ENCODE results near the gene HEMGN. TPM values are rescaled to one million over a fixed set of nuclear protein-coding genes. Genes with fewer than 3 reads are reported as not detected.

Gene HEMGN
- total and polyA plus RNA-seq, 5 donors from 2014 or later = 1.7 to 7.0 (median 3.6) TPM

- ATAC-seq (ENCODE audit: low read depth in 2 of 2) = no peak
- H3K4me1 ChIP-seq (ENCODE audit: control insufficient read depth, insufficient read depth, low read length, poor library complexity, severe bottlenecking) = no peaks in the 10 kb centered on the region
- Mint-ChIP-seq H3K4me1 (peaks cover 0 to 3% (median 0%) of the 10 kb centered on the region in 4 donors), H3K27ac (no peak overlapping the region), H3K27me3 (peaks cover 59% of the 10 kb centered on the region), H3K9me3 (peaks cover 0 to 5% (median 0%) of the 10 kb centered on the region in 7 donors), H3K4me3 (no peak overlapping the region), H3K36me3 (peaks cover 4% of the 10 kb centered on the region)
- H3K27ac ChIP-seq (ENCODE audit: insufficient read depth, low read length, poor library complexity, severe bottlenecking) = no peak overlapping the region
- no peaks in the 10 kb centered on the region for H3K9me3 ChIP-seq (ENCODE audit: control insufficient read depth in 2 of 2, low read length in 2 of 2)
- no peaks in the 10 kb centered on the region for H3K36me3 ChIP-seq (ENCODE audit: control insufficient read depth, insufficient read depth, low read length)
- H3K4me3 ChIP-seq (ENCODE audit: low read depth, low read length) = no peak overlapping the region
- H3K27me3 ChIP-seq (ENCODE audit: control insufficient read depth, insufficient read depth, low read length) = no peaks in the 10 kb centered on the region
- no peak for DNase-seq
Measured at GRCh38 chr9:97972753-97973152, 34.8 kb upstream of the HEMGN start.

DNA sequence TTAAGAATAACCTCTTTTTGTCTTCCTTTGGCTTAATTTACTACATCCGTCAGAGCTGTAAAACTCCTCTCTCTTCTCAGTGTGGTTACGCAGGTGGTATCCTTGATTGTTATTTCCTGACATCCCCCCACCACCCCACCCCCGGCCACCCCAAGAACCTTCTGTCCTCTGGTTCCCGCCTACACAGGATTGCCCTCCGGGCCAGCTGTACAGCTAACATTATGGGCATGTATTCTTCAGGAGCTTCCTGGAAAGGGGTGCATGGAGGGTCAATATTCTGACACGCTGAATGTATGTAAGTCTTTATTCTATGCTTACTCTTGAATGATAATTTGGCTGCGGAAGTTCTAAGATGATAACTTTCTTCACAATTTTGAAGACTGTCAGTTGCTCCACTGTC lies 32.2 kb upstream of the HEMGN start:
- Mint-ChIP-seq H3K4me3 (no peak overlapping the region), H3K4me1 (peaks cover 0 to 3% (median 0%) of the 10 kb centered on the region in 4 donors), H3K36me3 (peaks cover 2% of the 10 kb centered on the region), H3K9me3 (peaks cover 0 to 3% (median 0%) of the 10 kb centered on the region in 7 donors), H3K27ac (no peak overlapping the region), H3K27me3 (peaks cover 54% of the 10 kb centered on the region)
- Histone ChIP-seq H3K27me3 (ENCODE audit: control insufficient read depth, insufficient read depth, low read length) (peaks cover 3% of the 10 kb centered on the region), H3K27ac (ENCODE audit: insufficient read depth, low read length, poor library complexity, severe bottlenecking) (no peak overlapping the region), H3K9me3 (ENCODE audit: control insufficient read depth in 2 of 2, low read length in 2 of 2) (no peaks in the 10 kb centered on the region), H3K4me3 (ENCODE audit: low read depth, low read length) (no peak overlapping the region), H3K36me3 (ENCODE audit: control insufficient read depth, insufficient read depth, low read length) (no peaks in the 10 kb centered on the region), H3K4me1 (ENCODE audit: control insufficient read depth, insufficient read depth, low read length, poor library complexity, severe bottlenecking) (no peaks in the 10 kb centered on the region)
- DNase-seq (no peak), ATAC-seq (ENCODE audit: low read depth in 2 of 2) (no peak)

- Mint-ChIP-seq H3K36me3 (no peaks in the 10 kb centered on the region), H3K9me3 (peaks cover 0 to 2% (median 0%) of the 10 kb centered on the region in 7 donors), H3K27me3 (peaks cover 53% of the 10 kb centered on the region), H3K4me3 (no peak overlapping the region), H3K4me1 (peaks cover 0 to 5% (median 0%) of the 10 kb centered on the region in 4 donors), H3K27ac (no peak overlapping the region)
- Histone ChIP-seq H3K4me1 (ENCODE audit: control insufficient read depth, insufficient read depth, low read length, poor library complexity, severe bottlenecking) (no peaks in the 10 kb centered on the region), H3K27ac (ENCODE audit: insufficient read depth, low read length, poor library complexity, severe bottlenecking) (no peak overlapping the region), H3K27me3 (ENCODE audit: control insufficient read depth, insufficient read depth, low read length) (peaks cover 4% of the 10 kb centered on the region), H3K36me3 (ENCODE audit: control insufficient read depth, insufficient read depth, low read length) (no peaks in the 10 kb centered on the region), H3K4me3 (ENCODE audit: low read depth, low read length) (no peak overlapping the region), H3K9me3 (ENCODE audit: control insufficient read depth in 2 of 2, low read length in 2 of 2) (no peaks in the 10 kb centered on the region)
- ATAC-seq (ENCODE audit: low read depth in 2 of 2) (no peak), DNase-seq (no peak)
Measured at GRCh38 chr9:97969014-97969413, 31.0 kb upstream of the HEMGN start.

DNA sequence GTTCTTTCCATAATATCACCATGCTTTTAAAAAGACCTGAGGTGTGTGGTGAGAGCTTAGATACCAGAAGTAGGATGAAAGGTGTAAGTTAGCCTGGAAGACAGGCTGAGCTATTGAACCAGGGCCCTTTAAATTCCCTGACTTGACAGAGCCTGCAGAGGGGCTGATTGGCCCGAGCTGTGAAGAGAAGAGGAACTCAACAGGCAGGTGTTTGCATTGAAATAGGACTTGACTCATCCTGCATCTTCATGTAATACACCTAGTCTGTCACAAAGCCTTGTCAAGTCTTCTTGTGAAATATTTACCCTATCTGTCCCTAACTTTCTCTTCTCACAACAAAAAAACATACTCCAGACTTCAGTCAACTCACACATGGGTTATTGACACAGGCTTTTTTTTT lies 28.5 kb upstream of the HEMGN start:
- Histone ChIP-seq H3K4me3 (ENCODE audit: low read depth, low read length) (no peak overlapping the region), H3K4me1 (ENCODE audit: control insufficient read depth, insufficient read depth, low read length, poor library complexity, severe bottlenecking) (no peaks in the 10 kb centered on the region), H3K27ac (ENCODE audit: insufficient read depth, low read length, poor library complexity, severe bottlenecking) (no peak overlapping the region), H3K27me3 (ENCODE audit: control insufficient read depth, insufficient read depth, low read length) (peaks cover 4% of the 10 kb centered on the region), H3K9me3 (ENCODE audit: control insufficient read depth in 2 of 2, low read length in 2 of 2) (no peaks in the 10 kb centered on the region), H3K36me3 (ENCODE audit: control insufficient read depth, insufficient read depth, low read length) (no peaks in the 10 kb centered on the region)
- H3K4me1 Mint-ChIP-seq = peaks cover 0 to 5% (median 0%) of the 10 kb centered on the region in 4 donors
- no peak overlapping the region for H3K4me3 Mint-ChIP-seq
- ATAC-seq (ENCODE audit: low read depth in 2 of 2) = no peak
- no peaks in the 10 kb centered on the region for H3K36me3 Mint-ChIP-seq
- no peaks in the 10 kb centered on the region for H3K9me3 Mint-ChIP-seq
- no peak overlapping the region for H3K27ac Mint-ChIP-seq
- no peak for DNase-seq
- H3K27me3 Mint-ChIP-seq = peaks cover 34% of the 10 kb centered on the region

DNA sequence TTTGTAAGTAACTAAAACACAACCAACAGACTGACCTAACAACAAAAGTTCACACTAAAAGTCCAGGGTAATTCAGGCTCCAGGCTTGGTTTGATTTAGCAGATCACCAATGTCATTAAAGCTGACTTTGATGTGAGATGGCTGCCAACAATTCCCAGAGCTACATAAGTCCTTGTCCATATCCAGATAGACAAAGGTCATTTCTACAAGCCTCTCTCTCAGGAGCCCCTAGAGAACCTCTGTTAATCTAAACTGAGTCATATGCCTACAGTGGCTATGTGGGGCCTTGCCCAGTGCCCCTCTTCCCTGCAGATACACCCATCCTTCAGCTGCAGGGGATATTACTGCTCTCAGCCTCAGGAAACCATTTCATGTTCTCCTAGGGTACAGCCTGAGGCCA lies 26.9 kb upstream of the HEMGN start:
- Mint-ChIP-seq H3K4me3 (no peak overlapping the region), H3K27ac (no peak overlapping the region), H3K27me3 (peaks cover 28% of the 10 kb centered on the region), H3K36me3 (no peaks in the 10 kb centered on the region), H3K9me3 (no peaks in the 10 kb centered on the region), H3K4me1 (peaks cover 0 to 2% (median 0%) of the 10 kb centered on the region in 4 donors)
- Histone ChIP-seq H3K27me3 (ENCODE audit: control insufficient read depth, insufficient read depth, low read length) (peaks cover 4% of the 10 kb centered on the region), H3K4me1 (ENCODE audit: control insufficient read depth, insufficient read depth, low read length, poor library complexity, severe bottlenecking) (no peaks in the 10 kb centered on the region), H3K36me3 (ENCODE audit: control insufficient read depth, insufficient read depth, low read length) (no peaks in the 10 kb centered on the region), H3K9me3 (ENCODE audit: control insufficient read depth in 2 of 2, low read length in 2 of 2) (no peaks in the 10 kb centered on the region), H3K27ac (ENCODE audit: insufficient read depth, low read length, poor library complexity, severe bottlenecking) (no peak overlapping the region), H3K4me3 (ENCODE audit: low read depth, low read length) (no peak overlapping the region)
- DNase-seq (no peak), ATAC-seq (ENCODE audit: low read depth in 2 of 2) (no peak)

DNA sequence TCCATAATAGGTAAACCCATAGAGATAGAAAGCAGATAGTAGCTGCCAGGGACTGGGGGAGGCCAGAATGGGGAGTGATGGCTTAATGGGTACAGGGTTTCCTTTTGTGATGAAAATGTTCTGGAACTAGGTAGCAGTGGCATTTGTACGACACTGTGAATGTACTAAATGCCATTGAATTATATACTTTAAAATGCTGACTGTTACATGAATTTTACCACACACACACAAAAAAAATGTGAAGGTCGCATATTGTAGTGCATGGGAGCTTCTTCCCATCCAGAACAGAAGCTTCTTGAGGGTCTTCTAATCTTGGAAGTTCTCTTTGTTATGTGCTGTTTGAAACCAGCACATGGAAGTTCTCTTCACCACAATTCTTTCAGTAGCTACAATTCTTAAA lies 25.3 kb upstream of the HEMGN start:
- no peaks in the 10 kb centered on the region for H3K36me3 Mint-ChIP-seq
- ATAC-seq (ENCODE audit: low read depth in 2 of 2) = no peak
- H3K27ac ChIP-seq (ENCODE audit: insufficient read depth, low read length, poor library complexity, severe bottlenecking) = no peak overlapping the region
- DNase-seq = no peak
- no peaks in the 10 kb centered on the region for H3K9me3 Mint-ChIP-seq
- H3K27me3 Mint-ChIP-seq = peaks cover 25% of the 10 kb centered on the region
- H3K27ac Mint-ChIP-seq = no peak overlapping the region
- H3K4me1 ChIP-seq (ENCODE audit: control insufficient read depth, insufficient read depth, low read length, poor library complexity, severe bottlenecking) = no peaks in the 10 kb centered on the region
- H3K27me3 ChIP-seq (ENCODE audit: control insufficient read depth, insufficient read depth, low read length) = peaks cover 4% of the 10 kb centered on the region
- H3K4me3 ChIP-seq (ENCODE audit: low read depth, low read length) = no peak overlapping the region
- H3K4me3 Mint-ChIP-seq = no peak overlapping the region
- H3K36me3 ChIP-seq (ENCODE audit: control insufficient read depth, insufficient read depth, low read length) = no peaks in the 10 kb centered on the region
- H3K9me3 ChIP-seq (ENCODE audit: control insufficient read depth in 2 of 2, low read length in 2 of 2) = no peaks in the 10 kb centered on the region
- peaks cover 0 to 2% (median 0%) of the 10 kb centered on the region in 4 donors for H3K4me1 Mint-ChIP-seq

GRCh38 chr9:97962575-97962974 lies 24.6 kb upstream of the HEMGN start:
- Histone ChIP-seq H3K9me3 (ENCODE audit: control insufficient read depth in 2 of 2, low read length in 2 of 2) (no peaks in the 10 kb centered on the region), H3K4me3 (ENCODE audit: low read depth, low read length) (no peak overlapping the region), H3K4me1 (ENCODE audit: control insufficient read depth, insufficient read depth, low read length, poor library complexity, severe bottlenecking) (no peaks in the 10 kb centered on the region), H3K27me3 (ENCODE audit: control insufficient read depth, insufficient read depth, low read length) (peaks cover 4% of the 10 kb centered on the region), H3K27ac (ENCODE audit: insufficient read depth, low read length, poor library complexity, severe bottlenecking) (no peak overlapping the region), H3K36me3 (ENCODE audit: control insufficient read depth, insufficient read depth, low read length) (no peaks in the 10 kb centered on the region)
- Mint-ChIP-seq H3K9me3 (no peaks in the 10 kb centered on the region), H3K4me1 (peaks cover 0 to 2% (median 0%) of the 10 kb centered on the region in 4 donors), H3K27ac (peak overlapping the region in 1 of 3 donors; percentile 8), H3K4me3 (no peak overlapping the region), H3K36me3 (no peaks in the 10 kb centered on the region), H3K27me3 (peaks cover 19% of the 10 kb centered on the region)
- no peak for DNase-seq
- no peak for ATAC-seq (ENCODE audit: low read depth in 2 of 2)

DNA sequence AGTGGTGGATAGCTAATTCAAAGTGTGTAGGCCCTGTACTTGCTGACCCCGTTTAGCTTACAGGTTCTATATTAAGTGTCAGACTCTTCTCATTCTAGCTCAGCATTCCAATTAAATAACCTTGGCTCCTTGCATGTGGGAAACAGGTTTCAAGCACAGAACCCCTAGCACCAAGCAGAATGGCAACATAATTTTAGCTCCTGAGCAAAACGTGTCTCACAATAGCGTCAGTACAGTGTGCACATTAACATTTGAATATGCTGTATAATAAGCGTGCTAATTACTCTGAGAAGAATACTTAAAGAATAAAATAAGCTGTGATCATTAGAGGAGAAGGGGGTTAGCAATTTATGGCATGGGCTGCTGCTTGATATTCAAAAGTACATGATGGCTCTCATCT lies 24.2 kb upstream of the HEMGN start:
- Histone ChIP-seq H3K4me3 (ENCODE audit: low read depth, low read length) (no peak overlapping the region), H3K36me3 (ENCODE audit: control insufficient read depth, insufficient read depth, low read length) (no peaks in the 10 kb centered on the region), H3K9me3 (ENCODE audit: control insufficient read depth in 2 of 2, low read length in 2 of 2) (no peaks in the 10 kb centered on the region), H3K27me3 (ENCODE audit: control insufficient read depth, insufficient read depth, low read length) (peaks cover 4% of the 10 kb centered on the region), H3K4me1 (ENCODE audit: control insufficient read depth, insufficient read depth, low read length, poor library complexity, severe bottlenecking) (no peaks in the 10 kb centered on the region), H3K27ac (ENCODE audit: insufficient read depth, low read length, poor library complexity, severe bottlenecking) (no peak overlapping the region)
- Mint-ChIP-seq H3K9me3 (no peaks in the 10 kb centered on the region), H3K27me3 (peaks cover 18% of the 10 kb centered on the region), H3K36me3 (no peaks in the 10 kb centered on the region), H3K4me3 (no peak overlapping the region), H3K27ac (peak overlapping the region in 1 of 3 donors; percentile 8), H3K4me1 (peaks cover 0 to 2% (median 0%) of the 10 kb centered on the region in 4 donors)
- ATAC-seq (ENCODE audit: low read depth in 2 of 2) (no peak), DNase-seq (no peak)

All from CD4-positive, CD25-positive, alpha-beta regulatory T cell (primary cell).